NCI-H524 (cell line): ENCODE measurements around the gene FRZB.
"Not testable (repeated sequence)": the region's sequence is repeated elsewhere in the genome, so short reads cannot be mapped to it uniquely, and the experiment has no call there.

Source experiments
- DNase-seq, 2 experiments: peaks; one replicate each; lab custom pipeline; 2025; lab: John Stamatoyannopoulos, UW

The FRZB gene

DNA sequence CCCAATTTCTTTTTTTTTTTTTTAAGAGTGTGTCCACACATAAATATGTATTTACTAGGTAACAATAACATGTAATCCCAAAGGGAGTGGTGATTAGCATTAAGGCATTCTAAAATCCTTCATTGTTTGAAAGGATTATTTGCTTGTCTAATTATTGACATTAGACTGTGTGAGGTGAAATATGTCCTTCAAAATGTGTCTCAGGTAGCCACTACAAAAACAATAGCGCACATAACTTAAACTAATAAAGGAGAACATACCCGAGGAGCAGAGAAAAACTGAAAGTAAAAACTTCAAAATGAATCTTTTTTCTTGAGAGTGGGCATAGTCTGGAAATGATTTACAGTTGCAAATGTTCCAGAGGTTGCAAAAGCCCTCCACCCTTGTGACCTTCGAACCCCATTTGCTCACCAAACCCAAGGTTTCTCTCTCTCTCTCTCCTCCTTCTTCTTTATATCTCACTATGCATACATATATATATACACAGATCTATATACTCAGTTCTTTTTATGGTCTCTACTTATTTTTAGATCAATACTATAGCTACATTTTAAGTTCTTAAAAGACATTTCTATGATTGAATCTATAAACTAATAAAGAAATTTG lies 24.4 kb upstream of the FRZB start:
- no peak for DNase-seq

DNA sequence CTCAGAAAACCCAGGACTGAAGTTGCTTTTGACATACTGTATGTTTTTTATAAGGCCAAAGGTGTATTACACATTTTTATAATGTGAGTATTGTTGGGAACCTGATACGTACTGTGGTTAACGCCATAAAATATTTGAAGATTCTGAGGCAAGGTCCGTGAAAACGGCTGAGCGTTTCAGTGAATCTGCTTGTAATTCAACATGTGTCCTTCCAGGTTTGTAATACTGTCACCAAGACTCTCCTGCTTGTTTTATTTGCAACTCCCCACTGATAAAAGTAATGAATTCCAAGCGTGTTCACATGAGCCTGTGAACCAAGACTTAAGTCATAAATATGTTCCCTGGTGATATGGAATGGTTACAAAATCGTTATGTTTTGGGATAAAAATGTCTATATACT lies 23.9 kb upstream of the FRZB start:
- DNase-seq = no peak

GRCh38 chr2:182887753-182888415 lies 21.4 kb upstream of the FRZB start:
- no peak for DNase-seq

GRCh38 chr2:182887093-182887492 lies 20.7 kb upstream of the FRZB start:
- DNase-seq = no peak

DNA sequence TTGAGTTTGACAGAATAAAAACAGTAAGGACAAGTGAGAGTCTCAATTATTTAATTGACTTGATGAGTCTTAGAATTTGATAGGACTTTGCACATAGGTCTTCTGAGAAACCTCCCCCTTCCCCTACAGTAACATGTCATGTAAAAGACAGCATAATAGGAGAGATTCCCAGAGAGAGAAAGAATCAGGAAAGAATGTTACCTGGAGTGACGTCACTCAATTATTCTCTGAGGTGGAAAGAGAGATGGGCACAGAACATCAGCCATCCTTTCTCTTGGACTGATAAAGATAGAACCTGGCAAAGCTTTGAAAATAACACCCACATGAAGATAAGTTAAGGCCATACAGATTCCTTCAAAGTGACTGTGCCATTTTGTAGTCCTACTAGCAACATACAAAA lies 19.3 kb upstream of the FRZB start:
- no peak for DNase-seq

DNA sequence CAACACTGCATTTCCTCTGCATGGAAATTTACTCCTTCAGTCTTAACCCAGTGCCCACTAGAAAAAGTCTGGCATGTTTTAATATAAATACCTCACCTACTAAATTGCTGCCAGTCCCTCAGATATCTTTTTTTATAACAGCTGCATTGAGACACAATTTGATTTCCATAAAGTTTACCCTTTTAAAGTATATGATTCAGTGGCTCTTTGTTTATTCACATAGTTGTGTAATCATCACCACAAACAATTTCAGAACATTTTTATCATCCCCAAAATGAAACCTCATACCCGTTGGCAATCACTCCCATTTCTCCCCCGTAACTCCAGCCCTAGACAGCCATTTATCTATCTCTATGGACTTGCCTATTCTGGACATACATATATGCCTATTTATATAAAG lies 17.0 kb upstream of the FRZB start:
- no peak for DNase-seq

- not testable (repeated sequence) for DNase-seq
Observed at GRCh38 chr2:182880100-182880499, 13.7 kb upstream of the FRZB start.

DNA sequence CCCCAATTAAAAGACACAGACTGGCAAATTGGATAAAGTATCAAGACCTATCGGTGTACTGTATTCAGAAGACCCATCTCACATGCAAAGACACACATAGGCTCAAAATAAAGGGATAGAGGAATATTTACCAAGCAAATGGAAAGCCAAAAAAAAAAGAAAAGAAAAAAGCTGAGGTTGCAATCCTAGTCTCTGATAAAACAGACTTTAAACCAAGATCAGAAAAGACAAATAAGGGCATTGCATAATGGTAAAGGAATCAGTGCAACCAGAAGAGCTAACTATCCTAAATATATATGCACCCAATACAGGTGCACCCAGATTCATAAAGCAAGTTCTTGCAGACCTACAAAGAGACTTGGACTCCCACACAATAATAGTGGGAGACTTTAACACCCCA lies 10.2 kb upstream of the FRZB start:
- not testable (repeated sequence) for DNase-seq

DNA sequence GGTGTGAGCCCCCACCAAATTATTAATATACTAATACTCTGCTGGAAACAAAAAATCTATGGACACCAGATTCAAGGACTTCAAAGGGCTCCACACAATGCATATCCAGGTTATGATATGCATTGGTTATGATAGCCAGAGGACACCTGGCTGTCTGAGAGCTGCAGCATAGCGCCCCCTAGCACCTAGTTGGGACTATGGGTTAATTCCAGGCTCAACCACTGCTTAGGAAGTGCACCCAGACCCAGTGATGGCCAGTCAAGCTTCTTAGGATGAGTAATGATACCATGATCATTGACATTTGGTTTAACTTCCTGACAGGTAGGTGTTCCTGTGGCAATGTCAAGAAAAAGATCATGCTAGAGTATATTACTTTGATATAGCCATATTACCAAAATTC lies 3.8 kb upstream of the FRZB start:
- DNase-seq = peak in 1 of 2 experiments; percentile 51

GRCh38 chr2:182868054-182868796 lies 1.8 kb upstream of the FRZB start:
- peak; percentile 24 to 36 for DNase-seq

GRCh38 chr2:182867426-182868053 lies 1.1 kb upstream of the FRZB start:
- DNase-seq = peak in 1 of 2 experiments; percentile 11

DNA sequence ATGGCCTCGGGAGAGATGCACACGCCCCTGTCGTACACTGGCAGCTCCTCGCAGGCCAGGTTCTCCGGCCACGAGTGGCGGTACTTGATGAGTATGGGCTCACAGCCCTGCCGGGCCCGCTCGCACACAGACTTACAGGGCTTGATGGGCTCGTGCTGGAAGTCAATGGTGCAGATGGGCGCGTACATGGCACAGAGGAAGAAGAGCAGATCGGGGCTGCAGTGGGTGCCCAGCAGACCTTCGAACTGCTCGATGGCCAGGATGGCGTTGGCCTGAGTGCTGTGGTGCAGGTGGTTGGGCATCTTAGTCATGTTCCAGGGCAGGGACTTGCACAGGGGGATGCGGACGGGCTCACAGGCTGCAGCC lies 359 bp downstream of the FRZB start:
- peak; percentile 45 to 46 for DNase-seq

DNA sequence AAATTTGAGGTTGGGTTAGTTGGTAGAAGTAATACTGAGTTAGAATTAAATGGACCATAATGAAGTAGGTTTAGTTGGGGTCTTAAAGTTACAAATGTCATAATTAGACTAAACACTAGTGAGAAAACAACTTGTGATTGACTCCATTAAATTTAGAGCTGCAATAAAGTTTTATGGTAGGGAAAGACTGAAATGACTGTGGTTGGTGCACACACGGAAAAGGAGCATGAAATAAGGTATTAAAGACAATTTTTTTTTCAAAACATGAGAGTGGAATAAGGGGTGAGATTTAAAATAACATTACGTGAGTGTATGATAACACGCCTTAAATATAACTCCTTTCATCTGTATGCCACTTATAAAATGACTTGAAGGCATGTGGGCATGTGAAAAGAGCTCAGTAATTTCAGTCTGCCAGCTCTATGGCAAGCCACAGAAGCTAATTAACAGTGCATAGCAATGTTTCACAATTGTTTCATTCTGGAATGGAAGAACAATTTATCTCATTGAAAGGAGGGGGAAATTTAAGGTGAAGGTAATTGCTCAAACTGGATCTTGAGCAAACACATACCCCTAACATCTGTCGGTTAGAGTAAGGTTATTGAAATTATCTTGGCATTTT lies 1.4 kb downstream of the FRZB start:
- peak in 1 of 2 experiments; percentile 2 for DNase-seq

DNA sequence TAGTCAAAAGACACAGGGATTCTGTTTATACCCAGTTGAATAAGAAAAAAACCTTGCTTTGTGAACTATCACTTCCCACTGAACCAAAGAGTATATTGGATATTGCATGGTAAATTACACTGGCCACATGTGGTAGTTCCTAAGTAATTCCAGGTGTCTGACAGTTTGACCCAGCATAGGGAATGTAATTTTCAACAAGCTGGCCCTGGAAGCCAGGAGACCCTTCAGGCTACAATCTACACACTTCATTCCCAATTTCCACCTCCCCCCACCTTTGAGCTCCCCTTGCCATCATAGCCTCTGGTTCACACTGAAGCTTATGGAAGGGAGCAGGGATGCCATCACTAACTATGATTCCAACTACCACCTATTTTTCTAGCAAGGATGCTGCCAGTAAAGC lies 2.8 kb downstream of the FRZB start:
- DNase-seq = no peak

- no peak for DNase-seq
Observed at GRCh38 chr2:182862091-182862490, 4.3 kb downstream of the FRZB start.

- no peak for DNase-seq
Observed at GRCh38 chr2:182860858-182861257, 5.6 kb downstream of the FRZB start.

DNA sequence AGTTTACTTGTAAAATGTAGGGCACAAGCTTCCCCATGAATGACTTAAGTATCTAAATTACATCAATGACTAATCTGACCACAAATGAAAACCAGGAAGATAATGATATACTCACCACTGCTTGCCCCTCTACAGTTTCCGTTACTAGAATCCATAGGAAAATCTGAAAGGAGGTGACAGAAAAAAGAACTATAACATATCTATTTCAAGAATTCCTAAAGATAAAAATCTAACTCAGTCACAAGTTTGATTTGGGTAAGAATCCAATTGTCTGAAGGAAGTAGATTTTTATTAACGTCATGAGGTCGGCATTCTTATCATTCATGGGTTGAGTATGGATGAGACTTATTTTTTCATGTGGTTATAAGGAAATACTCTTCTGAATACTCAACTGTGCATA lies 7.8 kb downstream of the FRZB start:
- no peak for DNase-seq

- DNase-seq = no peak
Observed at GRCh38 chr2:182855376-182855775, 11.1 kb downstream of the FRZB start.

- no peak for DNase-seq
Observed at GRCh38 chr2:182854375-182855105, 11.9 kb downstream of the FRZB start.

DNA sequence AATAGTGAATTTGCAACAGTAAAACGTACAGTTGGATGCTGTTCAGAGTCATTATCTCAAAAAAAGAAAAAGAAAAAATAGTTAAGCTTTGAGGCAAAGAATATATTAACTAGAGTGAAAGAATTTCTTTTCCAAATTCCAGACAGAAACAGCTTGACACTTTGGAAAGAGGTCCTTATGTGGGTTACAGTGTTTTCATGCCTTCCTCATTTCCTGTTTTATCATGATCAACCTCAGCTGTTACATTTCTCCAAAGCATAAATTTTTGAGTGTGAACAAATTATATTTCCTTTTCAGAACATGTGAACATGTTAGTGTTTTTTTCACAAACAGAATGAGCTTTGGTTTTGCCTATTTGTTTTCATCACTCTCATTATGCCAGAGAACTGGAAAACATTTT lies 13.6 kb downstream of the FRZB start:
- DNase-seq = no peak

DNA sequence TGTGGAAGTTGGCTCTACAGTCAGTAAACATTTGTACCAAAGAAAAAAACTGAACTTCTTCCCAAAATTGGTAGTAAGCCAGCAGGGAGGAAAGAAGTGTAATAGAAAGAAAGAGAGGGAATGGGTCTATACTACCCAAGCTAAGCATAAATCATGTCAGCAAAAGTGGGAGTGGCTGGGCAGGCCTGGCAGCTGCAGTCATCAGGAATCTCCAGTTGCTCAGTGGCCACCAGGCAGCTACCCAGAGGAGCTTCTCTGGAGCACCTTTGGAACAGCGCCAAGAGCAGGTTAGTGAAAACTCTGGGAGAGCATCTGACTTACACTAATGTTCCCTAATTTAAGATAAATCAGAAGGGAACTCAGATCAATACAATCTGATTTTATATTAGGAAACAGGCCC lies 14.3 kb downstream of the FRZB start:
- peak; percentile 45 to 70 for DNase-seq
